ENCODE measurements around the gene CHRDL1.

Gene CHRDL1

DNA sequence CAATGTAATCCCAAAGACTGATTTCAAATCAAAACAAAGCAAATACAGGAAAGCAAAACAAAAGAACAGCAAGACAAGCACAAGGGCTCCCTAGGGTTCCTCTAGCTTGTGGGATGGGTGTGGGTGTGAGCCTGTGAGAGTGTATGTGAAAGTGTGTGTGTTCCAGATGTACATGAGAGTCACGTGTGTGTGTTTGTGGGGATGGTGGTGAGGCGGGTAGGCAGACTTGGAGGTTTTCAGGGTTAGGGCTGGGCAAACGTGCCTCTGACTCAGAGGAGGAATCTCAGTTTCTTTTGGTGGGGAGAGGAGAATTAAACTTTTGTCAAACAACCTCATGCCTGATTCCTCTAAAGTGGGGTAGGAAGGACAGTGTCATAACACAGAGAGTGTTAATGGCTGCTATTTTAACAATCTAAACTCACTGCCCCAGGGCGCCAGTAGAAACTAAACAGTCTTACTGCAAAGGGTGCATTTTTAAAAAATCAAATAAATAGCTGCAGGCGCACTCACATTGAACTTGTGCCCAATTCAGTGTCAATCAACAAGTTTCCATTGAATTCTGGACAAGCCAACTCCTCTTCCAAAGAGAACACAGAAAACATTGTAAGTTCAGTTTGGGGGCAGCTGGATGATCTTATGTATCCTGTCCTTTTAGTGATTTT lies 51.8 kb downstream of the CHRDL1 start:
- no peak for DNase-seq (ENCODE audit: low read depth)

DNA sequence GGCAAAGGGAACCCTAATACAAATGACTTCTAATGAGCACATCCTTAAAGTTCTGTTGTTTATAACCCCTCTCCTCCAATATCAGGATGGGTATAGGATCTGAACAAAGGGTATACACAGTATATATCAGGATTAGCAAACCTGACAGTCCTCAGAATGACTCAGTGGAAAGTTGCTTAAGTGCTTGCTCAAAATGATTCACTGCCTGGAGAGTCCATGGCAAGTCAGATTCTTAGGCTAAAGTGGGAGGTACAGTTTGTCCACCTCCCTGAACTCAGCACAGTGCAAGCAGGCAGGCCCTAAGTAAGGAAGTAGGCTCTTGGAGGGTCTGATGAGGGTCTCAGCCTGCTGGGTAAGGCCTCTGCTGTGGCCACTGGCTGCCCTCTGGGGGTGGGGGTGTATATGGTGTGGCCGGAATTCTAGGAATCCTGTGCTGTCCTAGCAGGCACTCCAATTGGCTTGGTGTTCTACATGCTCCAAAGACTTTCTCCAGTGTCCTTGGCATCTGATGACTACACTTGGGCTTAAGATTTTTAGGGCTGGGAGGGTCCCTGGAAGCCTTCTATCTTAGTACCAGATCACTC lies 54.3 kb downstream of the CHRDL1 start:
- no peak for DNase-seq (ENCODE audit: low read depth)

DNA sequence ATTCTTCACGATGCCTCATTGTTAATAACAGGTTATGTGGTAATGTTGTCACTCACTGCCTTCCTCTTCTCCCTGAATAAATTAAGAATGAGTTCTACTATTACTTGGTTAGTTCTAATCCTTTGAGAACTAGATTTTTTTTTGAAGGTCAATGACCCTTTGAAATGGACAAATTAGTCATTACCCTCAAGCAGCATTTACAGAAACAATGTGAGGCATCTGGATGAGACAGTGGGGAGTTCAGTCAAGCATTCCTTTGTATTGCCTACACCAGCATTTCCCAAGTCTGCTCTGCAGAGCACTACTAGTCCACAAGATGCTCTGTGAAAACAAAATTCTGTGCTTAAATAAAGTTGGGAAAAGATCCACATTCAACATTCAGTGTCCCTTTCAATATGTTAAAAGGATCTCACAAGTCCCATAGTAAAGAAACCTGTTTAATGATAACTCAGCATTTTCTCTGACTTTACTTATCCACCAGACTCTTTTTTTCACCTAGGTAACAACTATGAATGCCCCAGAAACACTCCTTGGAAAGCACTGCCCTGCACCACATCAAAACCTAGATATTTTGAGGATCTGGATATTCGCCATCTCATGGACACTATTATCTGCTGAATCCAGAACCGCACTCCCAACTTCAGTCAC lies 60.6 kb downstream of the CHRDL1 start:
- DNase-seq (ENCODE audit: low read depth): no peak

DNA sequence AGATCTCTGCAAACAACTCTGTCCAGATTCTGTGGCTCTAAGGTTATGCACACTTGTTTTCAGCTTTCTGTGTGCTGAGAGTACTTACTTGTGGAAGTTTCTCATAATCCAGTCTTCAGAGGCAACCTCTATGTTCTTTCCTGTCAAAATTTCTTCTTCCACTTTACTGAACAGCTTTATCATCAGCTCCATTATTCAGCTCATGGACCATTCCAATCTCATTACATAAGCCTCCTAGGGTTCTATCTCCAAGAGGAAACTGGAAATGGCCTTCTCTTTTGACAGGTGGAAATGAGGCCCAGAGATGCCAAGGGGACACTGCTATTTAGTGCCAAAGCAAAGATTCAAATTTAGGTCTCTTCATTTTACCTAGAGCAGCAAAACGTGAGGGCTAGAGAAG lies 61.3 kb downstream of the CHRDL1 start:
- DNase-seq (ENCODE audit: low read depth): no peak

- DNase-seq (ENCODE audit: low read depth): no peak
These were observed 62.5 kb downstream of the CHRDL1 start for GRCh38 chrX:110733166-110733565.

DNA sequence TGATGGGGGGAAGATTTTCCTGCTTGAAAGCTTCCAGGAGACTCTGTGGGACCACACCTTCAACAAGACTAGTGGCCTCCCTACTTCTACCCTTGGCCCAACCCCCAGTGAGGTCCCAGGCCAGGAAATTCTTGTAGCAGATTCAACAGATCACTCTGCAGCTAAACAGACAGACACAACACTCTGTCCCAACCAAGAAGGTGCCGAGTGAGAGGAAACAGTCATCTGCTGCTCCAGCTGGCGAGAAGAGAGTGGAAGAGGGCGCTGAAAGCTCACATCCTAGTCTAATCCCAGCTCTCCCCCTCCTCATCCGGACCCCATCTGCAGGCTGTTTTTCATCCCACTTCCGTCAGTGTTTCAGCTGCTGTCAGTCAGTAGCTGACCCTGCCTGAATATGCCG lies 63.4 kb downstream of the CHRDL1 start:
- DNase-seq (ENCODE audit: low read depth): no peak

GRCh38 chrX:110723844-110724243 lies 71.8 kb downstream of the CHRDL1 start:
- no peak for DNase-seq (ENCODE audit: low read depth)

DNA sequence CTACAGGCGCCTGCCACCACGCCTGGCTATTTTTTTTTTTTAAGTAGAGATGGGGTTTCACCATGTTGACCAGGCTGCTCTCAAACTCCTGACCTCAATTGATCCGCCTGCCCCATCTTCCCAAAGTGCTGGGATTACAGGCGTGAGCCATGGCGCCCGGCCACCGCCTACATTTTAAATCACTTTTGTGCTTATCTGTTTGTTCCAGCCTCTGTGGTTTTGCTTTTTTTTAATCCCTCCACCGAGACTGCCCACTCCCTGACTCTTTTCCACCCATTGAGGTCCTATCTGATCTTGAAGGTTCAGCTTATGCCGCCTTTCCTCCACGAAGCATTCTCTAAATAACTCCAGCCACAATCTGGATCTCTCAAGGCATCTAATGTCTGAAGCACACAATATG lies 73.5 kb downstream of the CHRDL1 start:
- DNase-seq (ENCODE audit: low read depth): no peak

GRCh38 chrX:110713666-110714065 lies 82.0 kb downstream of the CHRDL1 start:
- DNase-seq (ENCODE audit: low read depth): no peak

- DNase-seq (ENCODE audit: low read depth): no peak
These were observed 89.2 kb downstream of the CHRDL1 start for GRCh38 chrX:110706446-110706845.

DNA sequence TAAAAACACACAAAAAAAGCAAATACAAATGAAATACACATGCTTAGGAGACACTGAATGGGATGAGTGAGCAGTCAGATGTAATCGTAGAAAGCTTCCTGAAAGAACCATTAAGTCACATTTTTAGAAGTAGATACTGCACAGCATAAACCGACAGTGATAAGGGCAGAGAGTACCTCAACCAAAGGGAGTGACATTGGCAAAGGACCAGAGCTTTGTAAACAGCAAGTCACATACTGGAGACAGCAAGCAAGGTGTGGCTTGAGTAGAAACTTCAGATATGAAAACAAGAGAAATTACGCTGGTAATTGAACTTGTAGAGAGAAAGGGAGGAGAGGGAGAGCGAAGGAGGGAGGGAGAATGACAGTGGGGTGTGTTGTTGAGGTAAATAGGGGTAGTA lies 92.0 kb downstream of the CHRDL1 start:
- no peak for DNase-seq (ENCODE audit: low read depth)

- DNase-seq (ENCODE audit: low read depth): no peak
These were observed 96.5 kb downstream of the CHRDL1 start for GRCh38 chrX:110699109-110699508.

GRCh38 chrX:110698696-110699095 lies 96.9 kb downstream of the CHRDL1 start:
- DNase-seq (ENCODE audit: low read depth): no peak

- no peak for DNase-seq (ENCODE audit: low read depth)
These were observed 102.8 kb downstream of the CHRDL1 start for GRCh38 chrX:110692866-110693265.

DNA sequence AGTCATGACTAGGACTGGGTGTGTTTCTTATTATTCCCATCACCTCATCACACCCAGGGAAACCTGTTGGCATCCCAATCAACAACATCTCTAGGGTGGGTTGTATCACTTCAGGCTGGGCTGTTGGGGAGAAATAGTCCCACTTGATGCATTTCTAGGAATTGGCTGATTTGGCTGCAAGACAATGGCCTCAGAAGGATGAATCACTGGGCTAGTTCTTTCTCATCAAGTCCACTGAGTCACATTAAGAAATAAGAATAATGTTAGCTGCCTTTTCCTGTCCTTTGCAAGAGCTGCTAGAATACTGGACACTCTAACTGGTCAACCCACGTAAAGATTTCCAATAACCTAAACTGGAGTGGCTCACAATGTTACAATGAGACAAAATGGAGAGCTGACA lies 104.2 kb downstream of the CHRDL1 start:
- no peak for DNase-seq (ENCODE audit: low read depth)

- DNase-seq (ENCODE audit: low read depth): no peak
These were observed 111.0 kb downstream of the CHRDL1 start for GRCh38 chrX:110684653-110685052.

DNA sequence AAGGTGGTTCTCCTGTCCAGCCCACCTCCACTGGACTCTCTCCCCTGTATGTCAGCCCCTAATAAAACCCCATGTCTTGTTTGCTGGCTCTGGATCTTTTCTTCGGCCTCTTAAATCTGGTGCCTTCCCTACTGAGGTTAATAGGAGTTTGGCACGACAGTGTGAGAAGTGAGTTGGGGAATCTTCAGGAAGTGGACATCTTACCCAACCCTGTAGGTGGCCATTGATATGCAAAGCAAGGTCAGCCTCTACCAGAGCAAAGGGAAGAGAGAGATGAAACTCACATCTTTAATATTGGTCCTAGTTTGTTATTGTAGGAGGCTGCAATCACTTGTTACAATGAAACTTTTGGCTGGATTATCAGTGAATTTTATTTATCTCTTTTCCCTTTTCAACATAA lies 111.7 kb downstream of the CHRDL1 start:
- DNase-seq (ENCODE audit: low read depth): no peak

GRCh38 chrX:110678591-110678990 lies 117.0 kb downstream of the CHRDL1 start:
- DNase-seq (ENCODE audit: low read depth): no peak

DNA sequence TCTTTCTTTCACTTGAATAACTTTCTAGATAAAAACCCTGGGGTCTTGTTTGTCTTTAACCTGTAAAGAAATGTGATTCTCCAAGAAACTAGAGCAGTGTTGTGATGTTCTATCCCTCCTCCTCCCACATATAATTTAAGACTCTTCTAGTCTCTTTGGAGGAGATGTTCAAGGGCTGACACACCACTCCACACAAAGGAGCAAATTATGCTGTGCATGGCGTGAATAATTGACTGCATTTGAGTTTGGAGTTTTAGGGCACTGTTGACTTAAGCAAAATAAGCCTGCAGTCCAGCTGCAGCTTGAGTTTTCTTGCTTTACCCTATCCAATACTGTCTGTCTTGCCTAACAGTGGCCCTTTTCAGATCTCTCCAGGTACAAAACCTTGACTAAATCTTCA lies 119.7 kb downstream of the CHRDL1 start:
- DNase-seq (ENCODE audit: low read depth): no peak

GRCh38 chrX:110671068-110671803 lies 124.4 kb downstream of the CHRDL1 start:
- DNase-seq (ENCODE audit: low read depth): no peak

GRCh38 chrX:110669572-110669971 lies 126.0 kb downstream of the CHRDL1 start:
- no peak for DNase-seq (ENCODE audit: low read depth)

- no peak for DNase-seq (ENCODE audit: low read depth)
These were observed 127.9 kb downstream of the CHRDL1 start for GRCh38 chrX:110667706-110668105.

Data from activated T-helper 1 cell treated with Interleukin-2 at 50 U/mL for 16 hours (primary cell).